ENCODE results near the gene SMCO3.

Gene SMCO3

DNA sequence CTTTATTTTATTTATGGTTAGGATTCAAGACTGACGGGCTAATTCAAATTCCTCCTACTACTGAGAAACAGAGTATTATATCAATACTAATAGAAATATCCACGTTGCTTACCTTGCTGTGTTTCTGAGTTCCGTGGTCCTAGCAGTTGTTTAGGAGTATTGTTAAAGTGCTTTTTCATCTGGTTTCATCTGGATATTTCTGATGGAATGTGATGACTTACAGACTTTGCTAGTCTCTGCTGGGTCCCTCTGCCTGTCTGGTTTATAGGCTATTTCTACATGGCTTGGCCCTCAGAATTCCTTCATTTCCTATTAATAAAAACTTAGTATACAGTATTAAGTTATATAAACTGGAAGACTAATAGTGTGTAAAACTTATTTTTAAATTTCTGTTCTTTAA, at the start of gene SMCO3:
Gene SMCO3 (minus strand): TSS at position 169 of the 400 bp plus-strand sequence. CDS start 7,502 bp downstream, outside the sequence.
- DNase-seq (ENCODE audit: low spot score): no peak

DNA sequence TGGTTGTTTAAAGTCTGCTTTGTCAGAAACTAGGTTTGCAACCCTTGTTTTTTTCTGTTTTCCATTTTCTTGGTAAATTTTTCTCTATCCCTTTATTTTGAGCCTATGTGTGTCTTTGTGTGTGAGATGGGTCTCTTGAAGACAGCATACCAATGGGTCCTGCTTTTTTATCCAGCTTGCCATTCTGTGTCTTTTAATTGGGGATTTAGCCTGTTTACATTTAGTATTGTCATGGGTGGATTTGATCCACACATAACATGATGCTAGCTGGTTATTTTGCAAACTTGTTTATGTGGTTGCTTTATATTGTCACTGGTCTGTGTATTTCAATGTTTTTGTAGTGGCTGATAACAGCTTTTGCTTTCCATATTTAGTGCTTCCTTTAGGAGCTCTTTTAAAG, 46.5 kb upstream of the SMCO3 start:
- no peak for DNase-seq (ENCODE audit: low spot score)

DNA sequence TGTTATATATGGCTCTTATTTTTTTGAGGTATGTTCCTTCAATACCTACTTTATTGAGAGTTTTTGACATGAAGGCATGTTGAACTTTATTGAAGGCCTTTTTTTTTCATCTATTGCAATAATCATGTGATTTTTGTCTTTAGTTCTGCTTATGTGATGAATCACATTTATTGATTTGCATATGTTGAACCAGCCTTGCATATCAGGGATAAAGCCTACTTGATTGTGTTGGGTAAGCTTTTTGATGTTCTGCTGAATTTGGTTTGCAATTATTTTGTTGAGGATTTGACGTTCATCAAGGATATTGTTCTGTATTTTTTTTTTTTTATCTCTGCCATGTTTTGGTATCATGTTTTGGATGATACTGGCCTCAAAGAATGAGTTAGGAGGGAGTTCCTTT, 44.5 kb upstream of the SMCO3 start:
- DNase-seq (ENCODE audit: low spot score): no peak

DNA sequence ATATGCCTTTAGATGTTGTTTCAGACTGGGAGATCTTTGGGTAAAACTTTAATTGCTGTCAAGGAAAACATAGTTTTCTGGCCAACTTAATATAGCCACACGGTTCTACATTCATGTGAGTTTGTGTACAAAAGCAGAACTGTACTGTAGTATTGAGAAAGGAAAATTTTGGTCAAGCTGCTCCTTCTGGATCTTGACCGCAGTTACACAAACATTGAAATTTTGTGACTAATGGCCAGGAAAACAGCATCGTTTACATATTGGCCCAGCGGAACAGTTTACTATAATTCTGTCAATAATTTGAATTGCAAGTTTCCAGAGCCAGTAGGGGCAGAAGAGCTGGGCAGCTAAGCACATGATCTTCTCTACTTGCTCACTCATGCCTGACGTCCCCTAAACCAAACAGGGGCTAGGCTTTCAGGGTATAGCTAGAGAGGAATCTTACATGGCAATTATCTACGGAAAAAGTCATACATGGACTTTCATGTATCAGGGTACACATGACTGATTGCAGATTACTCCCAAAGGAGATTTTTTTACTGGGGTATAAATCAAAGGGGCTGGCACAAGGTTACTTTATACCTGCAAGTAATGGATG, 40.7 kb upstream of the SMCO3 start:
- peak; percentile 27 for DNase-seq (ENCODE audit: low spot score)

DNA sequence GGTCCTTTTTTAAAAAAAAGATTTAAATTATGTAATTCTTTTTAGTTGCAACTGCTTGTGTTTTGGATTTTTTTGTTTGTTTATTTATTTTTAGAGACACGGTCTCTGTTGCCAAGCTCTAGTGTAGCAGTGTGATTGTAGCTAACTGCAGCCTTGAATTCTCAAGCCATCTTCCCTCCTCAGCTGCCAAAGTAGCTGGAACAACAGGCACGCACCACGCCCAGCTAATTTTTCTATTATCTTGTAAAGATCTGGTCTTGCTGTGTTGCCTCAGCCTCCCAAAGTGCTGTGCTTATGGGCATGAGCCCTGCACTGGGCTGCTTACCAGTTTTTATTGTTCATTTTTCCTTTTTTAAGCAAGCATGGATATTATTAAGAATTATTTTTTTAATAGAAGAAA, 40.0 kb upstream of the SMCO3 start:
- no peak for DNase-seq (ENCODE audit: low spot score)

DNA sequence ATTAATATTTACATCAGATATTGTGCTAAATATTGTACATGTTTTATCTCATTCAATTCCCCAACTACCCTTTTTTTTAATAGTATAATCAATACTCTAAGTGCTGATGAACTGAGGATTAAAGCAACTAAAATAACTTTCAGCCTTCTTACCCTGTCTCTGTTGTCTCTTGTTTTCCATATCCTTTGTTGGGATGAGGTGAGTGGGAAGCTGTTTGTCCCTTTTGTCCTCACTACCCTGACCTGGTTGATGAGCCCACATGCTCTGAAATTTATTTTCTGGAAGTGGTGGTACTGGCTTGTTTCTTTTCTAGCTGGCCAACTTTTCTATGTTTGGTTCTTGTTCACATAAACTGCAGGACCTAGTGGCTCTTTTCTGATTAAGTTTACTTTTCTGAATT, 38.9 kb upstream of the SMCO3 start:
- no peak for DNase-seq (ENCODE audit: low spot score)

DNA sequence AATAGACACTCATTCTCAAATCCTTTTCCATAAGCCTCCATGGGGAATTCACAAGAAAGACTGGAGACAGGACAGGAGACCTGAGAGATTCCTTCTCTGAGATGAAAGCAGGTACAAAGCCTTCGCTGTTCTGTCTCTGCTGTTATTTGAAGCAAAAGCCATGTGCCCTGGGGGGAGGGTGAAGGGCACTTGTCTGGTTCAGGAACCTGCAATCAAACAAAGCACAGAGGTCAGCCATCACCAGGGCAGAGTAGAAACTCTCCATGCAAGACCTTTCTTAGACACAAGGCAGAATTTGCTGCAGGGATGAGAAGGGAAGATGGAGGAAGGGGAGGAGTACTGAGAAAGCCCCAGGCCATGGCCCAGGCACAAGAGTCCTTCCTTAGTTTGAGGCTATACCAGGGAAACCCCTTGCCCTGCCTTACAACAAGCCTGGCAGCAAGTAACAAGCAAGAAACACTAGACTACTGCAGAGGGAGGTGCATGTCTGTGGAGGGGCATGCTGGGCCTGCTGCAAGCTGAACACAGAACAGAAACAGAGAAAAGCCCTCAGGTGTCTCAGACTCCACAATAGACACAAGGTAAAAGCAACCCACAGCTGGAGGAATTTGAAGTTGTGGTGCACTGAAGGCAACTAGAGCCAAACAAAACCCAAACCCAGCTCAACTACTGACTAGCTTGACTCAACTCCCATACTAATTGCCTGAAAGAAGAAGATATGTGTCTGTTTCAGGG, 37.1 kb upstream of the SMCO3 start:
- no peak for DNase-seq (ENCODE audit: low spot score)

DNA sequence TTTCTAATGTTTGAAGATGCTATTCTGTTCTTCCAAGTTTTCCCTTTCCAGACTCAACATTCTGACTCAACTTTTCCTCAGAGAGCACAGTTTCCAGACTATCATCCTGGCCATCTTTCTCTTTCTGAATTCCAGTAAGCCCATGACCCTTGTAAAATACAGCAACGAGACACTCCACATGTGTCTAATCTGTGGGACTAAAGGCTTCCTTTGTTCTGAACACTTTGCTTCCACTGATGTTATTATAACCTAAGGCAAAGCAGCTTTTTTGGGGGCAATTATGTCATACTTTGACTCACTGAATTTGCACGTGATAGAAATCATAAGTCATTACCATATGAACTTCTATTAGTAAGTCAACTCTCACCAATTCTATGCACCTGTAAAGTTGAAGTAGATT, 35.7 kb upstream of the SMCO3 start:
- DNase-seq (ENCODE audit: low spot score): no peak

DNA sequence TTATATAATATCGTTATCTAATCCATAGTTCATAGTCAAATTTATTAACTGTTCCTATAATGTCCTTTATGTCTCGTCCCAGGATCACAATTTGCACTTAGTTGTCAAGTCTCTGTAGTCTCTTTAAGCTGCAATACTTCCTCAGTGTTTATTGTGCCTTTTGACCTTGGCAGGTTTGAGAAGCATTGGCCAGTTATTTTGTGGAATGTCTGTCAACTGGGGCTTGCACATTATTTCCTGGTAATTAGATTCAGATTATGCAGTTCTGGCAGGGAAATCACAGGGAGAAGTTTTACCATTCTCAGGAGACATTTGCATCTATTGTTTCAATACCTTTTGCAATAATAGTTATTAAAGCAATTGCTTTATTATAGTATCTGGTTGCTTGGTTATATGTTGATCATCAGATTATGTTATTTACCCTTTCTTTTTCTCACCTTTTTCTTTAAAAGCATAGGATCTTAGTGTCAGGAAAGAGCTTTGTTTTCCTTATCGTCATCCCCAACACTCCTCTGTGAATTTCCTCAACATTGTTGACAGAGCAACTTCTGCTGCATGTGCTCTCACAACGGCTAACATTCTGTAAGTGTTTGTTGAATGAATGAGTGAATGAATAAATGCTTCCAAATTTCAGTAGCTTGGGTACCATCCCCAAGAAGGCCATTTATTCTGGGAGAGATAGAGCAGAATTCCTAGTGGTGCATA, 33.0 kb upstream of the SMCO3 start:
- no peak for DNase-seq (ENCODE audit: low spot score)

DNA sequence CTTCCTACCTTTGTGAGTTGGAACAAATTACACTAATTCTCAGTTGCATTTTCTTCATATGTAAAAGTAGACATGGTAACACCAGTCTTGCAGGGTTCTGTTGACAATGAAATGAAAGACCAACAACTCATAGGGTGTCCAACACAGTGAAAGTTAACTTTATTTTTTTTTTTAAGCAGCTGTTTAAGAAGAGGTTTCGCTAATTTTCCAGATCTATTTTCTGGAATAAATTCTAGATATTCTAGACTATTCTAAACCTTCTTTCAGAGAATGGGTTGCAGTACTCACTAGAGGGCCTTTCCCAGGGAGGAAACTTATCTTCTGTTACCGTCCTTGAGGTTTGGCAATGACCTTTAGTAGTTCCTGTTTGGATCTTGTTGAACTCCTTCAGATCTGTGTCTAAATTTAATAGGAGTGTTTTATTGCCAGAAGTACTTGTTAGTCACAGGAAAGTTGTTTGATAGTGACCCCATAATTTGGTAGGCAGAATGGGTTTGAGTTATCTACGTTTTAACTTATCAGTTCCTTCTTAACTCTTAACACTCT, 32.1 kb upstream of the SMCO3 start:
- no peak for DNase-seq (ENCODE audit: low spot score)

DNA sequence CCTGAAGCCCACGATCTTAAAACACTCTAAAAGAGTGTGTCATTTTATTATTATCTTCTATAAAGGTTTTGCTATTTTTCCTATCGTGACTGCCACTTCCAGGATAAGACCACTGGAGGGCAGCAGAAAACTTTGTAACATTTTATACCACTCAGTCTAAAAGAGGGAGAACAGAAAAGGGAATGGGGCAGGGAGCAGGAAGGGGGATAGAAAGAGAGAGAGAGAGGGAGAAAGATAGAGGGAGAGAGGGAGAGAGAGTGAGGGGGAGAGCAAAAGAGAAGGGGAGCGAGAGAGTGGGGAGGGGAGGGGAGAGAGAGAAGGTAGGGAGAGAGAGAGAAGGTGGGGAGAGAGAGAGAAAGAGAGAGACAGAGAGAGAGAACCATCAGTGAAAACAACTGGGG, 31.4 kb upstream of the SMCO3 start:
- peak; percentile 46 for DNase-seq (ENCODE audit: low spot score)

DNA sequence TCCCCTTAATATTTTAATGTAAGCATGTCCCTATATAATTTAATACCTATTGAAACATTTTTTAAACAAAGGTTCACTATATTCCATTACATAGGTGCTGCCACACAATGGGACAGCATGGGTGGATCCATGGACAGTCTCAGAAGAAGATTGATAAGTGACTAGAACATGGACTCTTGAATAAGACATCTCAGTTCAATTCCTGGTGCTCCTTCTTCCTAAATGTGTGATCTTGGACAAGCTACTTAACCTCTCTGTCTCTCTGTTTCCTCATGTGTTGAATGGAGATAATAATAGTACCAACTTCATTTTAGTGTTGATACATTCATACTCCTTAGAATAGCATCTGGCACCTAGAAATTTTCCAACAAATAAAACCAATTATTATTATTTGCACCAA, 30.4 kb upstream of the SMCO3 start:
- DNase-seq (ENCODE audit: low spot score): no peak

DNA sequence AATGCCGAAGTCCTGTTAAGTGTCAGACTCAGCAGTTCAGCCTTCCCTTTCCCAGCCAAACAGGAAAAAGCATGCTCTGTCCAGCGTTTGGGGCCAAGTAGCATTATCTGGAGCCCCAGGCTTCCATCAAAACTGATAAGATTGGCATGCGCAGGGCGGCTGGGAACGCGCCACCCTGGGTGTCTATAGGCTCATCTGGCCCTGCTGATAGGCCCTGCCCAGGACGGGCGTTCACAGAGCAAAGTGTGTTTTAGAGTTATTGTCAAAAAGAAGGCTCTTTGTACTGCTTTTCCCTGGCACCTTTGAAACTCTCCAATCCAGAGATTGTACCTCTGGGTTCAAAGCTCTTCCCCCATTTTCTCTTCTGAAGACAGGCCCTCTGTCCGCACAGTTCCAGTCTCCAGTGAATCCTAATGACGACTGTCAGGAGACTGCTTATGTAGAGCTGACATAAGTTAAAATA, 29.5 kb upstream of the SMCO3 start, which contains the start of gene ART4:
Gene ART4 (minus strand): TSS at position 102 of the 463 bp plus-strand sequence. CDS start 413 bp downstream, outside the sequence.
- no peak for DNase-seq (ENCODE audit: low spot score)

DNA sequence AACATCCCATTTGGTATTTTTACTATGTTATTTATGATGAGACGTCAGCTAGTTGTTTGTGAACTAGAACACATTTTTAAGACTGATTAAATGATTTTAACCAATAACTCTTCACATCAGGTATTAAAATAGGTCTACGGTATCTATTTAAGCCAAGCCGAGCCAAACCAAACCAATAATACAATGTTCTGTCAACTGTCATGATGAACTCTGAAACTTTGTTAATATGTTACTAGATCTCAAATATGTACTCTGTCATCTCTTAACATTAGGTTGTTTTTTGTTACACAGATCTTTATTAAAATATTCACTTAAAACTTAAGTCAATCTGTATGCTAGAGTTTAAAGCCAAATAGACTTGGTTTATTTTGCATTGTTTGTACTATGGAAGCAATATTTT, 28.3 kb upstream of the SMCO3 start:
- DNase-seq (ENCODE audit: low spot score): no peak

DNA sequence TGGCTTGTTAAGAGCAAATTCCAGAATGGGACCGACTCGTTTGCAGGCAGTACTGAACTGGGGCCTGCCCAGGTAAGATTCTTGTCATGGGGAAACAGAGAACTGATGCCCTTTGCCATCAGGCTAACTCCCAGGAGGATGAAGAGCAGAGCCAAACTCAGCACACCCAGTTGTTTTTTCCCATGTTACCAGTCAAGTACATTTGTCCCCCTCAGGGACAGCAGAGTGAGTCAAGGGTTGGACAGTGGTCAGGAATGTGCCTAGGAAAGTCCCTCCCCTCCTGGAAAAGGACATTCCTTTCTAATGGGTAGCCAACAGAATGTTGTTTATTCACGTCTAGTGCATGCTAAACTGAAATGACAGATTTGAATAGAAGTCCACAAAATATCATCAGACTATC, 27.8 kb upstream of the SMCO3 start:
- DNase-seq (ENCODE audit: low spot score): peak; percentile 41

DNA sequence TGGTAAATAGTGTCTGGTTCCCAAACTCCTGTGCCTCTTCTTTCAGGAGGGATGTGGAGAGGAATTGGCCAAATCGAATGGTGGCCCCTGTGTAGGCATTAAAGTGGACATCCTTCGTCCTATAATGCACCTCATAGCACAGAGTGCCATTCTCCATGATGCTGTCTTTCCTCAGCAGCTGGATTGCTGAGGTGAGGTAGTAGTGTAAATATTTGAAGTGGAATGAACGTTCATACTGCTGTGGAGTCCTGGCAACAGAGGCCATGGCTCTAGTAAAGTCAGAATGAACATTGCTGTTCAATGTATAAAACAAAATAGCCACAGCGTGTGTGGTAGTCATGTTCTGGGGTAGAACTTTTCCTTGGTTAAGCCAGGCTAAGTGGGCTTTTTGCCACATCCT, 26.6 kb upstream of the SMCO3 start:
- DNase-seq (ENCODE audit: low spot score): no peak

DNA sequence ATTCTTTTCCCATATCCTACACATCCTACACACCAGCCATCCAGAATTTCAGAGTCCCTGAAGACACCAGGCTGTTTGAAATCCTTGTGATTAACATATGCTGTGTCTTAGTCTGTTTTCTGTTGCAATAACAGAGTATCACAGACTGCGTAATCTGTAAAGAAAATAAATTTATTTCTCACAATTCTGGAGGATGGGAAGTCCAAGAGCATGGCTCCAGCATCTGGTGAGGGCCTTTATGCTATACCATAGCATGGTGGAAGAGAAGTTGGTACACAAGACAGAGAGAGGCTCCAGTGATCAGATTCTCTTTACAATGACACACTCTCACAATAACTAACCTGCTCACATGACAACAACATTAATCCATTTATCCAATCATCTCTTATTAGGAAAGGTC, 25.3 kb upstream of the SMCO3 start:
- no peak for DNase-seq (ENCODE audit: low spot score)

DNA sequence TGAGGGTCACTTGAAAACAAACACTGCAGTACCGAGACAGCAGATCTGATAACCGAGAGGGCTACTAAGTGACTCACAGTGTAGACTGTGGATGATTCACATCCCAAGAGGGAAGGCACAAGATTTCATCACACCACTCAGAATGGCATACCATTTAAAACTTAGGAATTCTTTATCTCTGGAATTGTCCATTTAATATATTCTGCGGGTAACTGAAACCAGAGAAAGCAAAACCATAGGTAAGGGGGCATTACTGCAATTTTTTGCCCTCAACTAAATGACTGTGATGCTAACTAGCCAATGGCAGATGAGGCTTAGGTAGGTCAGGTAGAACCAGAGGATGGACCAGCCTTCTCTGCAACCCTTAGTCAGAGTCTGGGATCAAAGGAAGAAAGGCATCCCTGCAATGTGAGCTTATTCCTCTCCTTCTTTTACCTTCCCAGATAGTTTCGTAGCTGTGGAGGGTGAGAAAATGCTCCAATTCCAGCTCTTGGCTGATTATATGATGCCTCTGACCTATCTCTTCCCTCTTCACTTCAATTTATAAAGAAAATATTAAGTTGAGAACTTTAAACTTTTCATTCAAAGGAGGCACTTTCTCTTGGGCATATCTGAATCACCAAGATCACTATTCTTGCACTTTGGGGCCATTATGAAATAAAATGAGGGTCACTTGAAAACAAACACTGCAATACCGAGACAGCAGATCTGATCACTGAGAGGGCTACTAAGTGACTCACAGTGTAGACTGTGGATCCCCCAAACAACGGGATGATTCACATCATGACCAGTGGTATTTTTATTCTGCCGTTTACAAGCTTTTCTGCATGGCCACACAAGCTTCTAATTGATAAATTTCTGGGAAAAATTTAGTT, 22.6 kb upstream of the SMCO3 start:
- DNase-seq (ENCODE audit: low spot score): peak; percentile 31

DNA sequence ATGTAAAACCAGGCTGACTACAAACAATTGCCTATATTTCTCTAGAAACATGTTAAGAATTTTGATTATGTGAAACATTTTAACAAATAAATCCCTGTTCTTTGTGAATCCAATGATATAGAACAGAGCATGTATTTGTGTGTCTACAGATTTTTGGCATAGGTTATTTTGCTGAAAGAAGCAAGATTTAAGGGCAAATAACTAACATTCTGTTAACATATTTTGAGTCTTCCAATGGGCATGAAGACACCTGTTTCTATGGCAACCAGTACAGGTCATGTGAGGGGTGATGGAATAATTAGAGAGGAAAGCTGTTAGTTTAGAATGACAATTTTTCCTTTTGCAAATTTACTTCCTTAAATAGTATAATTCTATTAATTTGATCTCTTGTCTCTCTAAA, 20.5 kb upstream of the SMCO3 start:
- DNase-seq (ENCODE audit: low spot score): no peak

DNA sequence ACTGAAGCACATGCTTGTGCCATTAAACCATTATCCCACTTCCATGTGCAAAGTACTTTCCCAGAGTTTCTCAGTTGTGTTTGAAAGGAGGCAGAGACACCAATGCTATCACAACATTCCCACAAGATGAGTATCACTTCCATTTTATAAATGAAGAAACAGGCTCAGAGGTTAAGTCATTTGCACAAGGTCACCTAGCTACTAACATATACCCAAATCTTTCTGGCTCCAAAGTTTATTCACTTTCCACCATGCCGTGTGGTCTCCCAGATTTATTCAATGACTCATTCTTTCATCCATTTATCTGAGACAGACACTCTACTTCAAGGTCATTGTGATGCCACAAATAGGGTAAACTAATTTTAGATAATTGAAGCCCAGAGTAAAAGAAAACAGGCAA, 20.0 kb upstream of the SMCO3 start:
- no peak for DNase-seq (ENCODE audit: low spot score)

DNA sequence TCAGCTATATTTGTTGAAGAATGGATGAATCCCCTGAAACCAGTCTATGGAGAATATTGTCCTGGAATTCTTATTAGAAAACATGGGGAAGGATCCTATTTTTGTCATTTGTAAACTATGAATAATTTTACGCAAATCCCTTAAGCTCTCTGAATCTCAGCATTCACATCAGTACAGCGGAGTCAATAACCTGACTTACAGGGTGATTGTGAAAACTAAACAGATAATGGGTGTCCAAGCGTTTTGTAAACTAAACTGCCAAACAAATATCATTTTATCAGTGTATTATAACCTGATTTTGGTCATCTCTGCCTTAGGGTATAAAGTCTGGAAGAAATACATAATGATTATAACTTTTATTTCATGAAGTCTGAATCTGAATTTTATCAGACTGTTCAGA, 19.4 kb upstream of the SMCO3 start:
- DNase-seq (ENCODE audit: low spot score): no peak

DNA sequence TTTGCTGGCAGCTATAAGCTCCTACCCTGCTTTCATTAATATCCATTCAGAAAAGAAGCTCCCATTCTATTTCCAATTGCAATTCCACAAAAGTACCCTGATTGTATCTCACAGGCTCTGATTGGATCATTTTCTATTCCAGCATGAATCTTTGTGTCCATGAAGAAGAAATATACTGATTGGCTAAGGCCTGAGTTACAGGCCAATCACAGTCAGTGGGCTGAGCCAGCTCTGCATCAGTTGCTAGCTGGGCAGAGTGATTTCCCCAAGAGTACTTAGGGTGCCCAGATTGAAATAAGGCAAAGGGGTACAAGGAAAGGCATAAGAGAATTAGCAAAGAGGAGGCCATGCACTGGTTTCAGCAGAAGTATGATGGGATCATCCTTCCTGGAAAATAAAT, 14.9 kb upstream of the SMCO3 start:
- peak; percentile 54 for DNase-seq (ENCODE audit: low spot score)

Measured in AG08396 (cell line).